HG02943 (cell line): ENCODE data around the gene KCNMA1.
"Not testable (repeated sequence)": the region's sequence is repeated elsewhere in the genome, so short reads cannot be mapped to it uniquely, and the experiment has no call there.

Source experiments
- ATAC-seq: cut with Tn5 transposase; IDR thresholded peaks from one replicate; pipeline ENCODE4 v1.9.1; 2021; ENCODE audit warnings: mild to moderate bottlenecking, low read depth, moderate library complexity; ENCODE audit not compliant: unreplicated experiment

Gene KCNMA1

GRCh38 chr10:77637532-77638320 lies at the start of gene KCNMA1:
Gene KCNMA1 (minus strand): TSS chr10:77637808.
- ATAC-seq: no peak

GRCh38 chr10:77686650-77687417 lies 49.2 kb upstream of the KCNMA1 start:
- no peak for ATAC-seq

- ATAC-seq: no peak
These were observed 48.5 kb upstream of the KCNMA1 start for GRCh38 chr10:77686096-77686495.

GRCh38 chr10:77685432-77685831 lies 47.8 kb upstream of the KCNMA1 start:
- ATAC-seq: no peak

GRCh38 chr10:77683088-77683432 lies 45.5 kb upstream of the KCNMA1 start:
- not testable (repeated sequence) for ATAC-seq

GRCh38 chr10:77682393-77683087 lies 44.9 kb upstream of the KCNMA1 start:
- ATAC-seq: no peak

GRCh38 chr10:77681839-77682238 lies 44.2 kb upstream of the KCNMA1 start:
- no peak for ATAC-seq

- ATAC-seq: no peak
These were observed 43.2 kb upstream of the KCNMA1 start for GRCh38 chr10:77680811-77681210.

GRCh38 chr10:77680065-77680464 lies 42.5 kb upstream of the KCNMA1 start:
- no peak for ATAC-seq

GRCh38 chr10:77679217-77679616 lies 41.6 kb upstream of the KCNMA1 start:
- no peak for ATAC-seq

GRCh38 chr10:77678146-77678545 lies 40.5 kb upstream of the KCNMA1 start:
- ATAC-seq: no peak

GRCh38 chr10:77675347-77675746 lies 37.7 kb upstream of the KCNMA1 start:
- no peak for ATAC-seq

- no peak for ATAC-seq
These were observed 36.0 kb upstream of the KCNMA1 start for GRCh38 chr10:77673515-77674140.

- no peak for ATAC-seq
These were observed 35.5 kb upstream of the KCNMA1 start for GRCh38 chr10:77673101-77673500.

- ATAC-seq: no peak
These were observed 34.1 kb upstream of the KCNMA1 start for GRCh38 chr10:77671594-77672252.

GRCh38 chr10:77670817-77671443 lies 33.3 kb upstream of the KCNMA1 start:
- no peak for ATAC-seq

- no peak for ATAC-seq
These were observed 32.3 kb upstream of the KCNMA1 start for GRCh38 chr10:77669892-77670291.

GRCh38 chr10:77667426-77668324 lies 30.1 kb upstream of the KCNMA1 start:
- ATAC-seq: peak; percentile 80

GRCh38 chr10:77666821-77667220 lies 29.2 kb upstream of the KCNMA1 start:
- ATAC-seq: no peak
